PC-9 (cell line): Measurements from ENCODE around the gene SPDYE17. TPM values are rescaled to one million over a fixed set of nuclear protein-coding genes. Genes with fewer than 3 reads are reported as not detected.
"Not testable (repeated sequence)": the region's sequence is repeated elsewhere in the genome, so short reads cannot be mapped to it uniquely, and the experiment has no call there.

Source experiments
- BruUV-seq: library from RNA; stranded (reverse); fragments of 400-500 nt; replicated peaks from 2 replicates; lab custom pipeline; 2021; lab: Mats Ljungman, UMichigan
- CTCF ChIA-PET: fragments of 300-600 bp; sonication (Branson Sonifier 250); formaldehyde crosslinking; loops from one replicate; lab custom pipeline; 2022; ENCODE audit warnings: antibody characterized with exemption; lab: Charles Lee
- POLR2A ChIA-PET: fragments of 300-600 bp; sonication (Branson Sonifier 250); formaldehyde crosslinking; loops from one replicate; lab custom pipeline; 2022; ENCODE audit warnings: antibody characterized with exemption; ENCODE audit not compliant: unreplicated experiment; lab: Charles Lee
- DNase-seq, 2 experiments: peaks; one replicate each; pipeline versions ENCODE4 v3.0.0 to v3.0.0-alpha.2; 2015 to 2022; ENCODE audit warnings: mixed read lengths in 1 of 2
- H2AFZ ChIP-seq: fragments of 200-600 bp; sonication (generic); 2 replicates; pipeline ENCODE4 v1.8.1; 2017; ENCODE audit warnings: antibody characterized with exemption
- H3F3A ChIP-seq: fragments of 200-600 bp; sonication (generic); 2 replicates; pipeline ENCODE4 v1.8.1; 2017; ENCODE audit warnings: antibody characterized with exemption, mild to moderate bottlenecking, low read depth; ENCODE audit not compliant: insufficient read depth
- H3K27ac ChIP-seq: fragments of 200-600 bp; sonication (generic); 2 replicates; pipeline ENCODE4 v1.6.1; 2016; ENCODE audit warnings: mixed run types
- H3K27me3 ChIP-seq: fragments of 200-600 bp; sonication (generic); 2 replicates; pipeline ENCODE4 v1.6.1; 2016; ENCODE audit warnings: low read depth, mixed run types; ENCODE audit not compliant: insufficient read depth
- H3K36me3 ChIP-seq: fragments of 200-600 bp; sonication (generic); 2 replicates; pipeline ENCODE4 v1.6.1; 2016; ENCODE audit warnings: low read depth, mixed run types
- H3K4me1 ChIP-seq: fragments of 200-600 bp; sonication (generic); replicated peaks from 2 replicates; pipeline ENCODE4 v1.6.1; 2016; ENCODE audit warnings: mixed run types; ENCODE audit not compliant: insufficient read depth
- H3K4me2 ChIP-seq: fragments of 200-600 bp; sonication (generic); 2 replicates; pipeline ENCODE4 v1.6.1; 2017; ENCODE audit warnings: mixed run types
- H3K4me3 ChIP-seq: fragments of 200-600 bp; sonication (generic); 2 replicates; pipeline ENCODE4 v1.6.1; 2016; ENCODE audit warnings: mixed run types
- H3K79me2 ChIP-seq: fragments of 200-600 bp; sonication (generic); 2 replicates; pipeline ENCODE4 v1.6.1; 2017; ENCODE audit warnings: low read depth, mixed run types
- H3K9me2 ChIP-seq: fragments of 200-600 bp; sonication (generic); 2 replicates; pipeline ENCODE4 v1.8.1; 2017; ENCODE audit warnings: mild to moderate bottlenecking; ENCODE audit not compliant: insufficient read depth
- H3K9me3 ChIP-seq: fragments of 200-600 bp; sonication (generic); 2 replicates; pipeline ENCODE4 v1.8.1; 2016; ENCODE audit warnings: low read depth; ENCODE audit not compliant: insufficient read depth
- H4K20me1 ChIP-seq: fragments of 200-600 bp; sonication (generic); 2 replicates; pipeline ENCODE4 v1.8.1; 2017; ENCODE audit not compliant: insufficient read depth
- intact Hi-C: fragments of 100-400 bp; cut with micrococcal nuclease; formaldehyde crosslinking; loops from one replicate; pipeline ENCODE4 v1.10.0; 2022; ENCODE audit not compliant: unreplicated experiment
- total RNA-seq: library from RNA; stranded (reverse); gene quantifications from 2 replicates; pipeline ENCODE4 v1.2.3, GENCODE V29; 2021

The SPDYE17 gene
- total RNA-seq, 1 experiment from 2014 or later: not detected

GRCh38 chr7:77065869-77066268 is 33.7 kb upstream of the SPDYE17 start:
- H3K4me3 ChIP-seq, POLR2A ChIA-PET, H3K9me3 ChIP-seq, H3K27ac ChIP-seq, CTCF ChIA-PET, H3F3A ChIP-seq, H2AFZ ChIP-seq, H3K27me3 ChIP-seq, H4K20me1 ChIP-seq, intact Hi-C loops, H3K9me2 ChIP-seq, H3K4me1 ChIP-seq, H3K36me3 ChIP-seq, H3K79me2 ChIP-seq, BruUV-seq, H3K4me2 ChIP-seq, DNase-seq: not testable (repeated sequence)

- H3K4me3 ChIP-seq, intact Hi-C loops, H3K9me2 ChIP-seq, H4K20me1 ChIP-seq, H3K9me3 ChIP-seq, CTCF ChIA-PET, H2AFZ ChIP-seq, H3K36me3 ChIP-seq, H3K27ac ChIP-seq, H3F3A ChIP-seq, H3K4me1 ChIP-seq, H3K79me2 ChIP-seq, POLR2A ChIA-PET, H3K27me3 ChIP-seq, H3K4me2 ChIP-seq, DNase-seq: not testable (repeated sequence)
- TSS peak; percentile 18 for BruUV-seq
Measured at GRCh38 chr7:77063732-77064131, 31.6 kb upstream of the SPDYE17 start.

- H2AFZ ChIP-seq, CTCF ChIA-PET, H3K27ac ChIP-seq, POLR2A ChIA-PET, H3K27me3 ChIP-seq, H4K20me1 ChIP-seq, BruUV-seq, H3K9me2 ChIP-seq, H3K36me3 ChIP-seq, H3K9me3 ChIP-seq, H3F3A ChIP-seq, H3K4me1 ChIP-seq, intact Hi-C loops, H3K79me2 ChIP-seq, H3K4me3 ChIP-seq, H3K4me2 ChIP-seq: not testable (repeated sequence)
- DNase-seq: peak in 1 of 2 experiments; percentile 25
Measured at GRCh38 chr7:77062557-77062956, 30.4 kb upstream of the SPDYE17 start, which contains the start of gene SPDYE18. Gene SPDYE18 (minus strand): TSS chr7:77062558. CDS start chr7:77060512, 2,046 bp downstream.

- H3K4me2 ChIP-seq, H3K27me3 ChIP-seq, H3K79me2 ChIP-seq, H3K9me2 ChIP-seq, POLR2A ChIA-PET, CTCF ChIA-PET, H2AFZ ChIP-seq, BruUV-seq, DNase-seq, H3K4me1 ChIP-seq, H3K4me3 ChIP-seq, H3K9me3 ChIP-seq, H3F3A ChIP-seq, intact Hi-C loops, H4K20me1 ChIP-seq, H3K36me3 ChIP-seq, H3K27ac ChIP-seq: not testable (repeated sequence)
Measured at GRCh38 chr7:77026349-77026748, 5.8 kb downstream of the SPDYE17 start.

- Histone ChIP-seq H3K4me2 (peak overlapping the region; percentile 44; the same call in 1 of the 2 replicates), H3K27ac (peak overlapping the region; percentile 78), H3K4me1 (peaks cover 21% of the 10 kb centered on the region)
- H3F3A ChIP-seq, H4K20me1 ChIP-seq, H3K36me3 ChIP-seq, intact Hi-C loops, H3K79me2 ChIP-seq, H3K9me2 ChIP-seq, H3K4me3 ChIP-seq, BruUV-seq, POLR2A ChIA-PET, H3K9me3 ChIP-seq, CTCF ChIA-PET, H3K27me3 ChIP-seq, H2AFZ ChIP-seq: not testable (repeated sequence)
- DNase-seq: peak; percentile 73 to 87
Measured at GRCh38 chr7:77010074-77010680, 22.0 kb downstream of the SPDYE17 start.

- H3K27me3 ChIP-seq, H3K79me2 ChIP-seq, H4K20me1 ChIP-seq, intact Hi-C loops, H3K4me3 ChIP-seq, H3F3A ChIP-seq, H2AFZ ChIP-seq, H3K9me2 ChIP-seq, H3K9me3 ChIP-seq, POLR2A ChIA-PET, BruUV-seq, H3K36me3 ChIP-seq: not testable (repeated sequence)
- Histone ChIP-seq H3K4me1 (peaks cover 26% of the 10 kb centered on the region), H3K27ac (peak overlapping the region; percentile 90), H3K4me2 (peak overlapping the region; percentile 82)
- CTCF ChIA-PET: interaction anchor here (0.6 kb wide), 1 partner anchor 655 kb away, joined by 3 read pairs; no protein-coding TSS in a partner anchor
- DNase-seq: peak; percentile 95 to 97
Measured at GRCh38 chr7:77008000-77008399, 24.2 kb downstream of the SPDYE17 start.

GRCh38 chr7:77006127-77007110 is 25.7 kb downstream of the SPDYE17 start:
- H2AFZ ChIP-seq, BruUV-seq, H3F3A ChIP-seq, H3K36me3 ChIP-seq, H3K27me3 ChIP-seq, H4K20me1 ChIP-seq, CTCF ChIA-PET, H3K9me2 ChIP-seq, POLR2A ChIA-PET, intact Hi-C loops, H3K9me3 ChIP-seq, H3K79me2 ChIP-seq: not testable (repeated sequence)
- Histone ChIP-seq H3K4me1 (peaks cover 39% of the 10 kb centered on the region), H3K4me2 (peak overlapping the region; percentile 82), H3K27ac (peak overlapping the region; percentile 90), H3K4me3 (peak overlapping the region; percentile 35; the same call in 1 of the 2 replicates)
- peak; percentile 40 to 70 for DNase-seq
